HEK293 (cell line): ENCODE data around the gene TTBK1.

Experiments used
- CTCF ChIA-PET: fragments of 350-600 bp; formaldehyde crosslinking; extraction: SDS; loops from one replicate; lab custom pipeline; 2021; ENCODE audit warnings: antibody characterized with exemption; lab: Yijun Ruan, JAX
- POLR2A ChIA-PET: fragments of 300-600 bp; formaldehyde crosslinking; extraction: SDS; loops from one replicate; lab custom pipeline; 2020; ENCODE audit warnings: antibody characterized with exemption, inconsistent platforms; lab: Yijun Ruan, JAX
- H3K27ac ChIP-seq: fragments of 200-500 bp; sonication (Bioruptor generic); 2 replicates; pipeline ENCODE4 v1.5.1; 2014; ENCODE audit warnings: low read depth, low read length, control low read depth, inconsistent platforms; ENCODE audit errors: extremely low read depth
- H3K36me3 ChIP-seq, 2 experiments: fragments of 200-500 bp in 1 of 2; sonication (Bioruptor generic) in 1 of 2; 1 replicate in 1 of 2; 2 replicates in 1 of 2; pipeline ENCODE4 v1.5.1; 2014 to 2017; ENCODE audit warnings: inconsistent platforms in 2 of 2, low read length in 2 of 2; ENCODE audit not compliant: control insufficient read depth in 2 of 2, insufficient read depth in 1 of 2
- H3K4me1 ChIP-seq: fragments of 200-500 bp; sonication (Bioruptor generic); 2 replicates; pipeline ENCODE4 v1.5.1; 2014; ENCODE audit warnings: mild to moderate bottlenecking, low read length, inconsistent platforms; ENCODE audit not compliant: control insufficient read depth, insufficient read depth
- H3K4me3 ChIP-seq: 2 replicates; pipeline ENCODE4 v1.5.1; 2011; ENCODE audit warnings: low read depth, mild to moderate bottlenecking, control low read depth, low read length, moderate library complexity
- H3K9me3 ChIP-seq: fragments of 200-500 bp; sonication (Bioruptor generic); 2 replicates; pipeline ENCODE4 v1.5.1; 2014; ENCODE audit warnings: low read depth, low read length, inconsistent platforms; ENCODE audit not compliant: control insufficient read depth, insufficient read depth
- KLF8 ChIP-seq: fragments of 450-650 bp; formaldehyde crosslinking; IDR thresholded peaks from 2 replicates; pipeline ENCODE4 v1.5.1; 2016; ENCODE audit warnings: missing biosample characterization, missing genetic modification characterization
- PRDM10 ChIP-seq: fragments of 450-650 bp; formaldehyde crosslinking; IDR thresholded peaks from 2 replicates; pipeline ENCODE4 v1.5.1; 2016; ENCODE audit warnings: missing biosample characterization, missing genetic modification characterization
- RBAK ChIP-seq: fragments of 450-650 bp; formaldehyde crosslinking; IDR thresholded peaks from 2 replicates; pipeline ENCODE4 v1.5.1; 2016; ENCODE audit warnings: missing biosample characterization, missing genetic modification characterization
- ZNF148 ChIP-seq: fragments of 450-650 bp; formaldehyde crosslinking; IDR thresholded peaks from 2 replicates; pipeline ENCODE4 v1.5.0; 2017; ENCODE audit warnings: missing biosample characterization, missing genetic modification characterization, borderline replicate concordance
- ZNF2 ChIP-seq: fragments of 450-650 bp; formaldehyde crosslinking; IDR thresholded peaks from 2 replicates; pipeline ENCODE4 v1.5.1; 2016; ENCODE audit warnings: missing biosample characterization, missing genetic modification characterization
- ZNF23 ChIP-seq: fragments of 450-650 bp; formaldehyde crosslinking; IDR thresholded peaks from 2 replicates; pipeline ENCODE4 v1.5.1; 2016; ENCODE audit warnings: missing biosample characterization, missing genetic modification characterization, borderline replicate concordance
- ZNF24 ChIP-seq: fragments of 450-650 bp; formaldehyde crosslinking; IDR thresholded peaks from 2 replicates; pipeline ENCODE4 v1.5.1; 2016; ENCODE audit warnings: missing biosample characterization, missing genetic modification characterization
- ZNF248 ChIP-seq: fragments of 450-650 bp; formaldehyde crosslinking; IDR thresholded peaks from 2 replicates; pipeline ENCODE4 v1.5.1; 2017; ENCODE audit warnings: missing biosample characterization, missing genetic modification characterization
- ZNF324 ChIP-seq: fragments of 450-650 bp; formaldehyde crosslinking; IDR thresholded peaks from 2 replicates; pipeline ENCODE4 v1.5.1; 2016; ENCODE audit warnings: missing biosample characterization, missing genetic modification characterization
- ZNF48 ChIP-seq: fragments of 450-650 bp; formaldehyde crosslinking; IDR thresholded peaks from 2 replicates; pipeline ENCODE4 v1.5.1; 2016; ENCODE audit warnings: missing biosample characterization, missing genetic modification characterization
- ZNF513 ChIP-seq: fragments of 450-650 bp; IDR thresholded peaks from 2 replicates; pipeline ENCODE4 v1.5.1; 2018; ENCODE audit warnings: missing biosample characterization, missing genetic modification characterization
- ZNF549 ChIP-seq: fragments of 450-650 bp; IDR thresholded peaks from 2 replicates; pipeline ENCODE4 v1.5.1; 2018; ENCODE audit warnings: missing biosample characterization, missing genetic modification characterization, mild to moderate bottlenecking, inconsistent platforms, moderate library complexity
- ZNF571 ChIP-seq: fragments of 450-650 bp; formaldehyde crosslinking; IDR thresholded peaks from 2 replicates; pipeline ENCODE4 v1.5.0; 2017; ENCODE audit warnings: missing biosample characterization, missing genetic modification characterization
- ZNF639 ChIP-seq: fragments of 450-650 bp; formaldehyde crosslinking; IDR thresholded peaks from 2 replicates; pipeline ENCODE4 v1.5.1; 2016; ENCODE audit warnings: missing biosample characterization, missing genetic modification characterization
- ZNF660 ChIP-seq: fragments of 450-650 bp; IDR thresholded peaks from 2 replicates; pipeline ENCODE4 v1.5.1; 2018; ENCODE audit warnings: missing biosample characterization, mild to moderate bottlenecking, missing genetic modification characterization
- ZNF704 ChIP-seq: fragments of 450-650 bp; formaldehyde crosslinking; IDR thresholded peaks from 2 replicates; pipeline ENCODE4 v1.5.1; 2016; ENCODE audit warnings: missing biosample characterization, missing genetic modification characterization

TTBK1 gene

GRCh38 chr6:43286456-43286979, 43.2 kb downstream of the TTBK1 start:
- H3K27ac ChIP-seq = no peak overlapping the region
- ChIA-PET POLR2A (no interaction called here), CTCF (interaction anchor here (0.6 to 2.2 kb wide), 10 partner anchors 9 to 220 kb away, joined by 3 to 9 read pairs (median 3); partner anchors contain the start of genes DNPH1 and PTK7)
- H3K9me3 ChIP-seq = no peaks in the 10 kb centered on the region
- H3K36me3 ChIP-seq = no peaks in the 10 kb centered on the region
- TF ChIP-seq RBAK (no peak), ZNF2 (tag by site-specific recombination) (no peak), ZNF24 (no peak), ZNF148 (tag by site-specific recombination) (no peak), PRDM10 (no peak), ZNF48 (tag by site-specific recombination) (no peak), ZNF571 (tag by site-specific recombination) (no peak), ZNF639 (tag by site-specific recombination) (no peak), ZNF248 (tag by site-specific recombination) (no peak), ZNF704 (tag by site-specific recombination) (no peak), ZNF513 (tag by site-specific recombination) (no peak), KLF8 (no peak), ZNF660 (tag by site-specific recombination) (no peak), ZNF23 (no peak), ZNF324 (tag by site-specific recombination) (no peak), ZNF549 (tag by site-specific recombination) (no peak)
- TF ChIP-seq, all 188 proteins: peak for 0
- Histone ChIP-seq H3K4me1 (no peaks in the 10 kb centered on the region), H3K4me3 (no peak overlapping the region)
